Prostate gland (tissue), 2 donors: Measurements from ENCODE around the gene RAB29.

Experiments
- POLR2A ChIP-seq: fragments of 450-650 bp; IDR thresholded peaks from one replicate; pipeline ENCODE4 v1.6.1; 2016; ENCODE audit warnings: antibody characterized with exemption, mild to moderate bottlenecking
- POLR2AphosphoS5 ChIP-seq: sonication (generic); formaldehyde crosslinking; IDR thresholded peaks from one replicate; pipeline ENCODE4 v1.6.1; 2017; ENCODE audit warnings: antibody characterized with exemption
- TF ChIP-seq, protein P1 (sequence below), 4 experiments: fragments of 200-600 bp in 2 of 4; fragments of 450-650 bp in 2 of 4; sonication (generic) in 2 of 4; IDR thresholded peaks; 1 replicate in 3 of 4; 2 replicates in 1 of 4; pipeline ENCODE4 v1.5.1; 2016 to 2019; ENCODE audit warnings: antibody characterized with exemption in 4 of 4, mild to moderate bottlenecking in 2 of 4, moderate library complexity in 2 of 4

DNA sequence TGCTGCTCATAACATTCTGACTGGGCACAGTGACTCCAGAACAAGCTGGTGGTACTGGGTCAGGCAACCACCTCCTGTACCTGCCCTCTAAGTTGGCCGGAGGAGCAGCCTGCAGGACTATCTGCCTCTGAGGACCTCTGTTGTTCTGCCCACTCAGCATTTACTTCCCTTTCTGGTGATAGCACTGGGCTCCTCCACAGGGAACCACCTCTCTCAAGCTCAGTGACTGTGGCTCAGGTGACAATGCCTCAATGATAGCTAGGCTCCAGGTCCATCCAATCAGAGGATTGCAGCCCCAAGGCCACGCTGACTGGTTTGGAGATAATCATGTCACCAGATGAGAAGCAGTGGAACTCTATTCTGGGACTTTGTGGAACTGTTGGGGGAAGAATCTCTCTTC lies 21.9 kb upstream of the RAB29 start:
- TF ChIP-seq, protein P1, sequence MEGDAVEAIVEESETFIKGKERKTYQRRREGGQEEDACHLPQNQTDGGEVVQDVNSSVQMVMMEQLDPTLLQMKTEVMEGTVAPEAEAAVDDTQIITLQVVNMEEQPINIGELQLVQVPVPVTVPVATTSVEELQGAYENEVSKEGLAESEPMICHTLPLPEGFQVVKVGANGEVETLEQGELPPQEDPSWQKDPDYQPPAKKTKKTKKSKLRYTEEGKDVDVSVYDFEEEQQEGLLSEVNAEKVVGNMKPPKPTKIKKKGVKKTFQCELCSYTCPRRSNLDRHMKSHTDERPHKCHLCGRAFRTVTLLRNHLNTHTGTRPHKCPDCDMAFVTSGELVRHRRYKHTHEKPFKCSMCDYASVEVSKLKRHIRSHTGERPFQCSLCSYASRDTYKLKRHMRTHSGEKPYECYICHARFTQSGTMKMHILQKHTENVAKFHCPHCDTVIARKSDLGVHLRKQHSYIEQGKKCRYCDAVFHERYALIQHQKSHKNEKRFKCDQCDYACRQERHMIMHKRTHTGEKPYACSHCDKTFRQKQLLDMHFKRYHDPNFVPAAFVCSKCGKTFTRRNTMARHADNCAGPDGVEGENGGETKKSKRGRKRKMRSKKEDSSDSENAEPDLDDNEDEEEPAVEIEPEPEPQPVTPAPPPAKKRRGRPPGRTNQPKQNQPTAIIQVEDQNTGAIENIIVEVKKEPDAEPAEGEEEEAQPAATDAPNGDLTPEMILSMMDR (IDR thresholded peaks at IDR 0.05), result no peak
- TF ChIP-seq POLR2A (no peak), POLR2AphosphoS5 (no peak)
